BLaER1 treated with 17β-estradiol and CSF1 and Interleukin-3, amounts not matched to agents 10 nM and 100 nM (cell line): Measurements from ENCODE around the gene NUP214.
A peak's percentile ranks its signal among the peaks of the same experiment; 100 is the strongest.
"Not testable (repeated sequence)": the region's sequence is repeated elsewhere in the genome, so short reads cannot be mapped to it uniquely, and the experiment has no call there.

Experiments used
- H3K27ac ChIP-seq, 11 experiments: shearing (Covaris generic); formaldehyde crosslinking; 2 replicates each; pipeline ENCODE4 v1.8.1; 2022
- H3K27me3 ChIP-seq, 11 experiments: shearing (Covaris generic); formaldehyde crosslinking; 2 replicates each; pipeline ENCODE4 v1.8.1; 2022
- H3K36me3 ChIP-seq, 11 experiments: shearing (Covaris generic); formaldehyde crosslinking; 2 replicates each; pipeline ENCODE4 v1.8.1; 2022
- H3K4me1 ChIP-seq, 10 experiments: shearing (Covaris generic); formaldehyde crosslinking; 2 replicates each; pipeline ENCODE4 v1.8.1; 2022
- H3K4me2 ChIP-seq, 11 experiments: shearing (Covaris generic); formaldehyde crosslinking; 2 replicates each; pipeline ENCODE4 v1.8.1; 2022
- H3K4me3 ChIP-seq, 10 experiments: shearing (Covaris generic); formaldehyde crosslinking; 2 replicates each; pipeline ENCODE4 v1.8.1; 2022
- H3K9ac ChIP-seq, 11 experiments: shearing (Covaris generic); formaldehyde crosslinking; 2 replicates each; pipeline ENCODE4 v1.8.1; 2022
- H3K9me3 ChIP-seq, 11 experiments: shearing (Covaris generic); formaldehyde crosslinking; replicated peaks in 1 of 11; 2 replicates each; pipeline ENCODE4 v1.8.1; 2022
- H4K20me1 ChIP-seq, 11 experiments: shearing (Covaris generic); formaldehyde crosslinking; 2 replicates each; pipeline ENCODE4 v1.8.1; 2022
- Cebpa-rat ChIP-seq, 11 experiments: shearing (Covaris generic); IDR thresholded peaks; 2 replicates each; pipeline ENCODE4 v1.8.1; 2022

Gene NUP214

DNA sequence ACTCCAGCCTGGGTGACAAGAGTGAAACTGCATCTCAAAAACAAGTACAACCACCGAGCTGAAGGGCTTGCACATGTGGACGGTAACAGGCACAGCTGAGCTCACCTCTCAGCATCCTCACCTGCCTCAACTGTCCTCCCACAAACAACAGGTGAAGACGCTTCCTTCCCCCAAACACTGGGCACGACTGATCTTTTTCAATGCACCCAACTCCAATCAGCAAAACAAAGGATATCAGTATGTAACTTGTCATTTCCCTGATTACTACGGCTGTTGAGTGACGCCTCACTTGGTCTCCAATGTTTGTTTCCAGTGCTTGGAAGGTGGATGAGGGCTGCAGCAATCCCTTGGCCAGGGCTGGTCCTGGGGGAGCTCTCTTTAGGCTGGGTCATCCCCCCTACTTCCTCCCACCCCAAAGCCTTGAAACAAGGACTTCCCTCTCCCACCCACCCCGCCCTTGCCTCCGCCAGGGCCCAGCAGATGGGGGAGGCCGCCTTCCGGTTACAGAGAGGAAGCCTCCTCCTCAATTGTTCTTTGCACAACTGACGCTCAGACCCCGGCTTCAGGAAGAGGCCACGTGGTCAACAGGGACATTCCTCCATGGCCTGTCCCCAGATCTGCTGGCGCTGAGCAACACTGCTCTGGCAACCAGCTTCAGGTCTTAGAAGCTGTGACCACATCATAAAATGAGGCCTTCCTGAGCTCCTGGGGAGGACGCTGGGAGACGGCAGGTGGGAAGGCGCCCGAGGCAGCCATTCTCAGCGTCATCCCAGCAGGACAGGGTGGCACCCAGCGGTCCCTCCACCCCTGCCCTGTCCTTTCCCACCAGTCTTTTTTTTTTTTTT, 145.0 kb downstream of the NUP214 start:
- H3K4me3 ChIP-seq: peak overlapping the region in 8 of 10 experiments; percentile 25 to 85 (median 43); a peak in 11 of 20 replicates
- H3K9me3 ChIP-seq: no peaks in the 10 kb centered on the region

DNA sequence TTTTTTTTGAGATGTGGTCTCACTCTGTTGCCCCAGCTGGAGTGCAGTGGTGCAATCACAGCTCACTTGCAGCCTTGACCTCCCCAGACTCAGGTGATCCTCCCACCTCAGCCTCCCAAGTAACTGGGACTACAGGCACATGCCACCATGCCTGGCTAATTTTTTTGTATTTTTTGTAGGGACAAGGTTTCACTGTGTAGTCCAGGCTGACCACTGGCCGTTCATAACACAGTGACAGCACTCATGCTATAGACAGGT, 145.6 kb downstream of the NUP214 start:
- H3K4me1 ChIP-seq: peaks cover 81 to 100% (median 98%) of the 10 kb centered on the region in 10 experiments
- not testable (repeated sequence) for H3K9me3 ChIP-seq
- peak overlapping the region in 7 of 10 experiments; percentile 21 to 85 (median 42); a peak in 9 of 20 replicates for H3K4me3 ChIP-seq
- peaks cover 0 to 19% (median 7%) of the 10 kb centered on the region in 11 experiments; a peak in 10 of 22 replicates for H4K20me1 ChIP-seq
- H3K4me2 ChIP-seq: peak overlapping the region; percentile 89 to 100 (median 98)
- peak overlapping the region; percentile 60 to 89 (median 83); a peak in 21 of 22 replicates for H3K27ac ChIP-seq
- peak overlapping the region; percentile 52 to 87 (median 73); a peak in 18 of 22 replicates for H3K9ac ChIP-seq
- peaks cover 0 to 44% (median 40%) of the 10 kb centered on the region in 11 experiments; a peak in 20 of 22 replicates for H3K27me3 ChIP-seq
- H3K36me3 ChIP-seq: peaks cover 0 to 49% (median 6%) of the 10 kb centered on the region in 11 experiments; a peak in 8 of 22 replicates

More for the DNA sequence above, 145.0 kb downstream of the NUP214 start:
- 0 out of 22 replicates have a peak, but pooled peaks of 1 of the 11 experiments have one; percentile 26 for TF ChIP-seq Cebpa-rat (IDR thresholded peaks at IDR 0.05)
- Histone ChIP-seq H3K27me3 (peaks cover 0 to 39% (median 34%) of the 10 kb centered on the region in 11 experiments; a peak in 20 of 22 replicates), H3K27ac (peak overlapping the region; percentile 60 to 89 (median 83); a peak in 21 of 22 replicates), H4K20me1 (peaks cover 0 to 22% (median 6%) of the 10 kb centered on the region in 11 experiments; a peak in 10 of 22 replicates), H3K4me1 (peaks cover 86 to 100% (median 98%) of the 10 kb centered on the region in 10 experiments), H3K36me3 (peaks cover 0 to 49% (median 9%) of the 10 kb centered on the region in 11 experiments; a peak in 9 of 22 replicates), H3K9ac (peak overlapping the region; percentile 54 to 87 (median 73); a peak in 19 of 22 replicates), H3K4me2 (peak overlapping the region; percentile 89 to 100 (median 98))

DNA sequence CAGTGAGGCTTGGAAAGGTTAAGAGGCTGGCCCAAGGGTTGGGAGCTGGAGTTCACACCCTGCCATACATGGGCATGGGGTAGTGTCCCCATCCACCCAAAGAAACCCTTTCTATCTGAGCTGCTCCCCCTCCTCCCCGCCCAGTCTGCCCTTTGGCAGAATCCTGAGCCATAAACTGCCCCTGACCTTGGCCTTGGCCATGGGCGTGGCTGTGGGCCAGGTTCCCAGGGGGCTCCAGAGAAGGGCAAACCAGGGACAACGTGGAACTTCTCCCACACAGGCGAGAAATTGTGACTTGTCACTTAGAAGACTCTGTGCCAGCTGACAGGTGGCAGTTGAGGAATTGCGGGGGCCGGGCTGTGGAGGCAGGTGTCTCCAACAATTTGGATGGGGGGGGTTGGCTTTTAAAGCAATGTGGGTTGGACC, 146.1 kb downstream of the NUP214 start:
- no peak for TF ChIP-seq Cebpa-rat (IDR thresholded peaks at IDR 0.05)
- peak overlapping the region; percentile 89 to 100 (median 98) for H3K4me2 ChIP-seq
- H3K9ac ChIP-seq: peak overlapping the region in 6 of 11 experiments; percentile 13 to 87 (median 55); a peak in 7 of 22 replicates
- peaks cover 75 to 100% (median 98%) of the 10 kb centered on the region in 10 experiments for H3K4me1 ChIP-seq
- H4K20me1 ChIP-seq: peaks cover 0 to 14% (median 7%) of the 10 kb centered on the region in 11 experiments; a peak in 9 of 22 replicates
- peak overlapping the region; percentile 60 to 89 (median 83); a peak in 19 of 22 replicates for H3K27ac ChIP-seq
- peaks cover 0 to 50% (median 45%) of the 10 kb centered on the region in 11 experiments; a peak in 20 of 22 replicates for H3K27me3 ChIP-seq
- peaks cover 0 to 45% (median 6%) of the 10 kb centered on the region in 11 experiments; a peak in 8 of 22 replicates for H3K36me3 ChIP-seq
- H3K4me3 ChIP-seq: peak overlapping the region in 5 of 10 experiments; percentile 21 to 85 (median 47); a peak in 5 of 20 replicates
- no peaks in the 10 kb centered on the region for H3K9me3 ChIP-seq

DNA sequence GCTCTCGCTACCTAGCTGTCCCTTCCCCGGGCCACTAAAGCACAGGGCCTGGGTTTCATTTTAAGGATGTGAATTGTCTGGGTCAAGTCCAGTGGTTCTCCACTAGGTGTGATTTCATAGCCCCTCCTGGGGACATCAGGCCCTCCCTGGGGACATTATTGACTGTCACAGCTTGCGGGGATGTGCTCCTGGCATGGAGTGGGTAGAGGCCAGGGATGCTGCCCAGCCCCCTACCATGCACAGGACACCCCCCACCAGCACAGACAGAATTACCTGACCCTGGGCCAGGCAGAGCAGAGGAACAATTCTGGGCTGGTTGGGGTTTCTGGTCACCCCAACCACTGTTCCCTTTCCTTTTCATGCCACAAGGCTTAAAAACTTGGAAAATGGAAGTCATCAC, 146.8 kb downstream of the NUP214 start:
- Histone ChIP-seq H3K4me3 (peak overlapping the region in 8 of 10 experiments; percentile 71 to 86 (median 80); a peak in 11 of 20 replicates), H3K4me1 (peaks cover 68 to 98% (median 94%) of the 10 kb centered on the region in 10 experiments), H3K9me3 (no peaks in the 10 kb centered on the region), H4K20me1 (peaks cover 0 to 14% (median 0%) of the 10 kb centered on the region in 11 experiments; a peak in 8 of 22 replicates), H3K27me3 (peaks cover 0 to 57% (median 52%) of the 10 kb centered on the region in 11 experiments; a peak in 20 of 22 replicates), H3K9ac (peak overlapping the region in 8 of 11 experiments; percentile 38 to 90 (median 82); a peak in 10 of 22 replicates), H3K4me2 (peak overlapping the region; percentile 89 to 100 (median 98)), H3K27ac (peak overlapping the region in 10 of 11 experiments; percentile 10 to 82 (median 74); a peak in 11 of 22 replicates), H3K36me3 (peaks cover 0 to 38% (median 0%) of the 10 kb centered on the region in 11 experiments; a peak in 8 of 22 replicates)
- no peak for TF ChIP-seq Cebpa-rat (IDR thresholded peaks at IDR 0.05)

DNA sequence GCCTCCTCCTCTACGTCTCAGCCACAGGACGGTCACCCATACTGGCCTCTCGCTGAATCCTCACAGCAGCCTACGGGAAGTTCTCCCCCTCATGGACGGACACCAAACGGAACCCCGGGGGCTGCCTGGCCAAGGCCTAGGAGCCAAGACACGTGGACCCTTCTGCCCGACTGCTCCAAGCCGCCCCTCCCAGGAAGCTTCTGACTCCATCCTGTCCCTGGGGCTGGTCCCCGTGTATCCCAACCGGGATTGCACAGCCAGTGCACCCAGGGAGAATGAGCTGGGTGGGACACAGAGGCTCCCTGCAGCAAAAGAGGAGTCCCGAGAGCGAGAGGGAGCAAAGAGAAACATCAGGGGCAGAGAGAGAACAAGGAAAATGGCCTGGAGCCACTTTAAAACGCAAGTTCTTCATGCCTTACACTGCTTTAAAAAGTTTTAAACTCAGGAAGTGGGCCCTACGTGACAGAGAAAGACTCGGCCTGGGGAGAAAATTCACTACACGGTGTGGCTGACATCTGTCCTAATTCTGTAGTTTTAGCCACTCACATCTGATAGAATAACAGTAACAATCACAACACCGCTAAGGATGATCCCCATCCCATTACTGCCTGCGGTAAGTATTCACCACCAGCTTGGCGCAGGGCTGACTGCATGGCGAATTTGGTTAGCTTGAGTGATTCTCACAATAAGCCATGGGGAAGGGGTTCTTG, 147.9 kb downstream of the NUP214 start:
- Histone ChIP-seq H3K4me2 (peak overlapping the region; percentile 89 to 100 (median 98)), H3K9me3 (no peaks in the 10 kb centered on the region), H3K27me3 (peaks cover 0 to 63% (median 57%) of the 10 kb centered on the region in 11 experiments; a peak in 20 of 22 replicates), H4K20me1 (peaks cover 0 to 14% (median 0%) of the 10 kb centered on the region in 11 experiments; a peak in 5 of 22 replicates), H3K4me3 (peak overlapping the region; percentile 65 to 86 (median 76)), H3K36me3 (peaks cover 0 to 37% (median 0%) of the 10 kb centered on the region in 11 experiments; a peak in 6 of 22 replicates), H3K4me1 (peaks cover 60 to 93% (median 86%) of the 10 kb centered on the region in 10 experiments), H3K27ac (peak overlapping the region; percentile 73 to 86 (median 78); a peak in 20 of 22 replicates), H3K9ac (peak overlapping the region; percentile 75 to 90 (median 82))
- TF ChIP-seq Cebpa-rat (IDR thresholded peaks at IDR 0.05): no peak

DNA sequence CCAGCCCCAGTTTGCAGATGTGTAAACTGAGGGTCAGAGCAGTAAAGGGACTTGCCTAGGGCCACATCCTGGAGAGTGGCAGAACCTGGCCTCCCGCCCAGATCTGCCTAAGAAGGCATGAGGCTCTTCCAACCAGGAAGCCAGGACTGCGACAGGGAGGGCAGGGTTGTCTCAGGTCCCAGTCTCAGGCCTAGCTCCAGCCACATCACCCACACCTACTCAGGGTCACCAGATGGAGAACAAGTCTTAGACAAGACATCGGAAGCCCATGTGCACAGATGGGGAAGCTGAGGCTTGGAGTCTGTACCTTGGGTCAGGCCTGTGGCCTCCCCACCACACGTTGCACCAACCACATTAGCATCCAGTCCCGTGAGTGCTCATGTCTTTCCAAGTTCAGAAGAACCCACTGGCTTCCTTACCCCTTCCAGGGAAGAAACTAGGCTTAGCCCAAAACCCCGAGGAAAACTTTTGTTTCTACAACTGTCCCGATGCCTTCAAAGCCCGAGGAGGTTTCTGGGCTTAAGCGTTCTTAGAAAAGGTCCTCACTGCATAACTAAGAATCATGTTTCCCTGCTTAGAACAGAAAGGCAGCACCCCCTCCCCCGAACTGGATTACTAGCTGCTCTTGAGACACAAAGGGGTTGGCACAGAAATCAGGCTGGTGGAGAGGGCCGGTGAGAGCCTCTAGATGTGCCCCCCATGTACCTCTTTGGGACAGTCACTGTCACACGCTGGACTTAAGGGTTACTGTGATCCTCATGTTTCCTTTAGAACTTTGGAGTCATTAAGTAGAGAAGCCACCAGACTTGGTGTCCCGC, 148.7 kb downstream of the NUP214 start:
- Histone ChIP-seq H3K4me3 (peak overlapping the region; percentile 65 to 86 (median 76)), H3K36me3 (peaks cover 0 to 37% (median 0%) of the 10 kb centered on the region in 11 experiments; a peak in 6 of 22 replicates), H3K27me3 (peaks cover 0 to 63% (median 57%) of the 10 kb centered on the region in 11 experiments; a peak in 20 of 22 replicates), H4K20me1 (peaks cover 0 to 14% (median 0%) of the 10 kb centered on the region in 11 experiments; a peak in 5 of 22 replicates), H3K4me1 (peaks cover 60 to 92% (median 86%) of the 10 kb centered on the region in 10 experiments), H3K9me3 (no peaks in the 10 kb centered on the region), H3K9ac (peak overlapping the region; percentile 75 to 90 (median 82)), H3K4me2 (peak overlapping the region; percentile 89 to 100 (median 98)), H3K27ac (peak overlapping the region; percentile 73 to 86 (median 78))
- TF ChIP-seq Cebpa-rat (IDR thresholded peaks at IDR 0.05): no peak

DNA sequence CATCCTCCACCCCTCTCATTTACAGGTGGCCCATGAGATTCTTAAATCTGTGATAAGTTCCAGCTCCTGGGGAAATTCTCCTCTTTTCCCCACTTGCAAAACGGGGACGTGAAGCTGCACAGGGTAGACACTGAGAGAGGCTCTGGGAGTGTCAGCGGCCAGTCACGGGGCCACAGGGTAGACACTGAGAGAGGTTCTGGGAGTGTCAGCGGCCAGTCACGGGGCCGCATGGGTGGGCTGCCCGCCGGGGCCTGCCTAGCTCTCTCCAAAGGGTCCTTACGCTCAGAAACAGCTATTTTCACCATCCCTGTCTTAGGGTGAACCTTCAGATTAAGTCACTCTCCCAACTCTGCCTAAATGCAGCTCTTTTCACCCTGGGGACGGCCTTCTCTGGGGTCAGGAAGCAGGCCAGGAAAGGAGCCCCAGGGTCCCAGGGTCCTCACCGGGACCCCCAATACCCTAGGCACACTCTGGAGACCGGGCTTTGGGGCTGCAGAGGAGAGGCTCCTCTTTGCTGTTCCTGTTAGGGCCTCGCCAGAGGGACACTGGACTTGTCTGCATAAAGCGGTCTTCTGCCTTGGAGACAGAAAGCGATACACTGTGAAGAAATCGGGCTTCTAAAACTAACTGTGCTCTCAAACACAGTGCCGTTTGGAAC, 149.4 kb downstream of the NUP214 start:
- Histone ChIP-seq H3K36me3 (peaks cover 0 to 37% (median 0%) of the 10 kb centered on the region in 11 experiments; a peak in 6 of 22 replicates), H3K27me3 (peaks cover 0 to 71% (median 60%) of the 10 kb centered on the region in 11 experiments; a peak in 20 of 22 replicates), H3K27ac (peak overlapping the region; percentile 73 to 86 (median 78)), H3K9ac (peak overlapping the region; percentile 75 to 90 (median 82)), H4K20me1 (peaks cover 0 to 14% (median 0%) of the 10 kb centered on the region in 11 experiments; a peak in 5 of 22 replicates), H3K9me3 (no peaks in the 10 kb centered on the region), H3K4me3 (peak overlapping the region; percentile 65 to 86 (median 76)), H3K4me2 (peak overlapping the region; percentile 89 to 100 (median 98)), H3K4me1 (peaks cover 60 to 88% (median 84%) of the 10 kb centered on the region in 10 experiments)
- TF ChIP-seq Cebpa-rat (IDR thresholded peaks at IDR 0.05): no peak
